Prostate gland (tissue), 2 donors: ENCODE measurements around the gene OTUD4.

Experiments
- POLR2A ChIP-seq: fragments of 450-650 bp; IDR thresholded peaks from one replicate; pipeline ENCODE4 v1.6.1; 2016; ENCODE audit warnings: antibody characterized with exemption, mild to moderate bottlenecking
- POLR2AphosphoS5 ChIP-seq: sonication (generic); formaldehyde crosslinking; IDR thresholded peaks from one replicate; pipeline ENCODE4 v1.6.1; 2017; ENCODE audit warnings: antibody characterized with exemption
- TF ChIP-seq, protein P1 (sequence below), 4 experiments: fragments of 200-600 bp in 2 of 4; fragments of 450-650 bp in 2 of 4; sonication (generic) in 2 of 4; IDR thresholded peaks; 1 replicate in 3 of 4; 2 replicates in 1 of 4; pipeline ENCODE4 v1.5.1; 2016 to 2019; ENCODE audit warnings: antibody characterized with exemption in 4 of 4, mild to moderate bottlenecking in 2 of 4, moderate library complexity in 2 of 4

DNA sequence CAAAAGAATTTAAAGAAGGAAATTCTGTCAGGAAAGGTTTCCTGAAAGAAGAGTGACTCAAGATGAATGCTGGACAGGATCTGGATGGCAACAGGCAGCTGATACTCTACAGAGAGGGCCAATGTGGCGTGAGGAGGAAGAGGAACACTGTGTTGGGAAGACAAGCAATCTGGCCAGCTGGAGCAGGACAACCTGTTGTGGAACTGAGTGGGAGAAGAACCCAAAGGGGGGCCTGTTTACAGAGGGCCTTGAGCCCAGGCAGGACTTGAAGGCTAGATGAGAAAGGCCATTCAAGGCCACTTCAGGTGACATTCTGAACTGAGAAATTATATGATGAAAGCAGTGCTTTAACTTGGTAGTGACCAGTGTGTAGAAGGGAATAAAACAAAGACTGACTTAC, 8.5 kb downstream of the OTUD4 start:
- TF ChIP-seq POLR2A (no peak), POLR2AphosphoS5 (no peak)
- TF ChIP-seq, protein P1, sequence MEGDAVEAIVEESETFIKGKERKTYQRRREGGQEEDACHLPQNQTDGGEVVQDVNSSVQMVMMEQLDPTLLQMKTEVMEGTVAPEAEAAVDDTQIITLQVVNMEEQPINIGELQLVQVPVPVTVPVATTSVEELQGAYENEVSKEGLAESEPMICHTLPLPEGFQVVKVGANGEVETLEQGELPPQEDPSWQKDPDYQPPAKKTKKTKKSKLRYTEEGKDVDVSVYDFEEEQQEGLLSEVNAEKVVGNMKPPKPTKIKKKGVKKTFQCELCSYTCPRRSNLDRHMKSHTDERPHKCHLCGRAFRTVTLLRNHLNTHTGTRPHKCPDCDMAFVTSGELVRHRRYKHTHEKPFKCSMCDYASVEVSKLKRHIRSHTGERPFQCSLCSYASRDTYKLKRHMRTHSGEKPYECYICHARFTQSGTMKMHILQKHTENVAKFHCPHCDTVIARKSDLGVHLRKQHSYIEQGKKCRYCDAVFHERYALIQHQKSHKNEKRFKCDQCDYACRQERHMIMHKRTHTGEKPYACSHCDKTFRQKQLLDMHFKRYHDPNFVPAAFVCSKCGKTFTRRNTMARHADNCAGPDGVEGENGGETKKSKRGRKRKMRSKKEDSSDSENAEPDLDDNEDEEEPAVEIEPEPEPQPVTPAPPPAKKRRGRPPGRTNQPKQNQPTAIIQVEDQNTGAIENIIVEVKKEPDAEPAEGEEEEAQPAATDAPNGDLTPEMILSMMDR (IDR thresholded peaks at IDR 0.05): no peak
